ENCODE results near the gene GPAT2. TPM values are rescaled to one million over a fixed set of nuclear protein-coding genes. Genes with fewer than 3 reads are reported as not detected.
"Not testable (repeated sequence)": the region's sequence is repeated elsewhere in the genome, so short reads cannot be mapped to it uniquely, and the experiment has no call there.

Gene GPAT2
- total and polyA plus RNA-seq, 5 experiments from 2014 or later: 1.1 to 11.7 (median 8.8) TPM

DNA sequence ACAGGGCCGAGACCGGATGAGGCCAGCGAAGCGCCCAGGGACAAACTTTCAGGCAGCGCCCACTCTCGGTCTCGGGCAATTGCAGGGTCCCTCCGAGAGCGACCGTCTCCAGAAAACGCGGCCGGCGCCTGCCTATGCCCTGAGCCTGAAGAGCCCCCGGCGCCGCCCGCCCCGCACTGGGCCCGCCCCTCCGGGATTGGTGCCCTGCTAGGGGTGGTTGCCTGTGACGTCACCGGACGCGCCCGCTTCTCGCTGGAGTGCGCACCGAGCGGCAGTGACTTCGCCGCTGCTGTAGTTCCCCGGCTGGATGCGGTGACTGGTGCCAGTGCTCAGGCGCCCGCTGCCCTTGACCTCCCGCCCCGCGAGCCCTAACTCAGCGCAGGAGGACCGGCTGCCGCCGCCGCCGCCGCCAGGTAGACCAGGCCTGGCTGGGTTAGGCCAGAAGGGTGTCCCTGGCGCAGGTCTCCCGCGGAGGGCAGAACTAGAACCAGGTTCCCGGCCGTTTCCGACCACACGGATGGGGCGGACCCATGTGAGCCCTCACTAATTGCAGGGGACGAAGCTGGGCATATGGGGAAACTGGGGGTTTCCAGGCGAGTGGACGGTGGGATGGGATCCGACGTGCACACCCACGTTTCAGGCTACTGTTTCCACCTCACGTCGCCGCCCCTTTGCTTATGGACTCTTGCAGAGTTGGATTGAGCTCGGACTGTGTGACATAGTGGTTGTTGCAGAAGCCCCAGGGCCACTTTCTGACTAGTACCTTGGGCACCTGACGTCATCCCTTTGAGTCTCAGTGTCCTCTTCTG is 24.2 kb downstream of the GPAT2 start:
- ATAC-seq (peak; percentile 99), DNase-seq (peak; percentile 92 to 98 (median 94))
- POLR2A ChIA-PET, H3K36me3 Mint-ChIP-seq, H3K9me3 Mint-ChIP-seq: not testable (repeated sequence)
- Mint-ChIP-seq H3K27ac (peak overlapping the region; percentile 54 to 94 (median 89)), H3K27me3 (peaks cover 0 to 18% (median 4%) of the 10 kb centered on the region in 5 donors), H3K4me3 (peak overlapping the region; percentile 73 to 88 (median 82)), H3K4me1 (peaks cover 8 to 18% (median 10%) of the 10 kb centered on the region in 4 donors)

DNA sequence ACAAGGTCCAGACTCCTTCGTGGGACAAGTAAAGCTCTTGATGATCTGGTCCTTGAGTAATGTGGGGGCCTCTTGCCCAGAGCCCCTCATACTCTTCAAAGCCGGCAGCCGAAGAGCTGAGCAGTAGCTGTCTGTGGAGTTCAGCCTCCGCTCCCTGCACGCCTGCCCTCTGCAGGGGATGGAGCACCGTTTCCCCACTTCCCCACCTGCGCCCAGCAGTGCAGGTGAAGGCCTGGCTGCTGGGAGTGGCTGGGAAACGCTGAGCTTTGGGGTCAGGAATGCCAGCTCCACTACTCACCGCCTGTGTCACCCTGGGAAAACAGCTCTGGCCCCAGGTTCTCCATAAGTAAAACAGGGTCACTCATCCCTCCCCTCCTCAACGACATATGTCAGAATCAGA is 24.9 kb downstream of the GPAT2 start:
- H3K36me3 Mint-ChIP-seq, H3K9me3 Mint-ChIP-seq, POLR2A ChIA-PET: not testable (repeated sequence)
- ATAC-seq: peak; percentile 4 to 11
- Mint-ChIP-seq H3K4me3 (peak overlapping the region; percentile 73 to 88 (median 82)), H3K27me3 (peaks cover 2 to 25% (median 9%) of the 10 kb centered on the region in 5 donors), H3K27ac (peak overlapping the region; percentile 54 to 94 (median 89)), H3K4me1 (peaks cover 8 to 18% (median 10%) of the 10 kb centered on the region in 4 donors)
- peak in 3 of 10 donors; percentile 5 to 8 (median 7) for DNase-seq

DNA sequence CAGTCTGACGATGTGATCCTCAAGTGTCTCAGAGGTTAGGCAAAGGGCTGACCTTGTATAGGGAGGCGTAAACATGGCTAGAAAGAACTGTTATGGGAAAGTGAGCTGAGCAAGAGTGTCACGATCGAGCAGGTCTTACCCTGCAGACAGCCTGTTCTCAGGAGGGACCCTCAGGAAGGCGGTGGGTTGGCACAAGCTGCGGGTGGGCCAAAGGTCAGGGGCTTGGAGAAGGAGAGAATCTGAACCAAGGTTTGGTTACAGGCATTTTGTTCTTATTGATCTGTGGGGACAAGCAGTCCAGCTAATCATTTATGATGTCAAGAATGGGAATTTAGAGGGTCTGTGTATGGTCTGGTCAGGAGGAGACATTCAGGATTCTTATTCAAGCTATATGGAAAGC is 26.7 kb downstream of the GPAT2 start:
- POLR2A ChIA-PET, H3K36me3 Mint-ChIP-seq, H3K9me3 Mint-ChIP-seq, DNase-seq, ATAC-seq: not testable (repeated sequence)
- Mint-ChIP-seq H3K27me3 (peaks cover 4 to 28% (median 13%) of the 10 kb centered on the region in 5 donors), H3K4me1 (peaks cover 8 to 18% (median 10%) of the 10 kb centered on the region in 4 donors), H3K27ac (peak overlapping the region in 2 of 10 donors; percentile 17 to 63), H3K4me3 (peak overlapping the region in 4 of 10 donors; percentile 36 to 65 (median 42))

DNA sequence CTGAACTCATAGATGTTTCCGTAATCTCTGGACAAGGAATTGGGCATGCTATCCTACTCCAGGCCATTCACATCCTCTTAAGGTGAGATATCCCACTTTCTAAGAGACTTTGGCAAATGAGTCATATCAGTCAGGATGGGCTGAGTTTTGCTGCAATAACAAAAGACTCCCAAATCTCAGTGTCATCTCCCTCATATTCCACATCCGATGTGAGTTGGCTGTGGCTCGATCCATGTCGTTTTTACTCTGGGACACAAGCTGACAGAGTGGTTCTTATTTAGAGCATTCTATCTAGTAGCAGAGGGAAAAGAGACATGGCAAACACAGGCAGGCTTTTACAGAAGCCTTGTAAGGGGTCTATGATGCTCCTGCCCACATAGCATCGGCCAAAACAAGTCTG is 28.5 kb downstream of the GPAT2 start:
- H3K4me3 Mint-ChIP-seq, DNase-seq, ATAC-seq, POLR2A ChIA-PET, H3K36me3 Mint-ChIP-seq: not testable (repeated sequence)
- H3K27ac Mint-ChIP-seq: peak overlapping the region in 1 of 10 donors; percentile 7
- peaks cover 0 to 10% (median 0%) of the 10 kb centered on the region in 9 donors for H3K9me3 Mint-ChIP-seq
- H3K4me1 Mint-ChIP-seq: peaks cover 8 to 11% (median 10%) of the 10 kb centered on the region in 4 donors
- peaks cover 9 to 37% (median 13%) of the 10 kb centered on the region in 5 donors for H3K27me3 Mint-ChIP-seq

DNA sequence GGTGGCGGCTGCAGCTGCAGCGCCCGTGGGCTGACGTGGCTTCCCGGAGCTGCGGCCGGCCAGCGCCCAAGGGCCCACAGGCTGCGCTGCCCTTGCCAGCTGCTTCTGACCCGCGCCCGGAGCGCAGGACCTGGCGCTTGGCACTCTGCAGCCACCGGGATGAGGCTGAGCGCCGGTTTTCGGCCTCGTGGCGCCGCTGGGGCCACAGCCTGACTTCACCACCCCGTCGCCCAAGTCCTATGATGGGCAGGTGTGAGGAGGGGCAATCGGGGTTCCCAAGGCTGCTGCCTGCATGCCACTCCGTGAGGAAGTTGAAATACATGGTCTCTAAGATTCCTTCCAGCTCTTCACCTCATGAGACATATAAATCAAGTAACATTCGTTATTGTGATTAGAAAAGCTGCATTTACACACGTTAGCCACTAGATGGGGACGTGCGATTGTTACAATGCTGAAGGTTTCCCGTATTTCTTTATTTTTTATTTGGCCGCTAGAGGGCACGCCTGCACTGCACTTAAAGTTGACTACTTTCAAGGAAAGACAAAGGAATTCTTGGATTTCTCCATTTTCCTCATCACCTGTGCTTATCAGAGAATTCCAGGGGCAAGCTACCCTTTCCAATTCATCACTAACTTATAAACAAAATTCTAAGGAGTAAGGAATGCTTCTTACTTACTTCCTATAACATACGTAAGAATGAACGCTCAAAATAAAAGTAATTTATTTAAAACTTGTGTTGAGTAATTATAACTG is 42.0 kb downstream of the GPAT2 start:
- peak; percentile 57 to 65 for ATAC-seq
- Mint-ChIP-seq H3K27me3 (peaks cover 2 to 27% (median 8%) of the 10 kb centered on the region in 5 donors), H3K4me3 (peak overlapping the region; percentile 83 to 96 (median 93)), H3K27ac (peak overlapping the region in 9 of 10 donors; percentile 85 to 96 (median 95))
- not testable (repeated sequence) for H3K9me3 Mint-ChIP-seq, H3K36me3 Mint-ChIP-seq, H3K4me1 Mint-ChIP-seq
- DNase-seq: peak in 9 of 10 donors; percentile 37 to 78 (median 59)
- POLR2A ChIA-PET: interaction anchor here (1.3 to 1.5 kb wide), 4 partner anchors 125 to 216 kb away, joined by 3 to 6 read pairs (median 4); partner anchors contain the start of genes ASTL and STARD7

DNA sequence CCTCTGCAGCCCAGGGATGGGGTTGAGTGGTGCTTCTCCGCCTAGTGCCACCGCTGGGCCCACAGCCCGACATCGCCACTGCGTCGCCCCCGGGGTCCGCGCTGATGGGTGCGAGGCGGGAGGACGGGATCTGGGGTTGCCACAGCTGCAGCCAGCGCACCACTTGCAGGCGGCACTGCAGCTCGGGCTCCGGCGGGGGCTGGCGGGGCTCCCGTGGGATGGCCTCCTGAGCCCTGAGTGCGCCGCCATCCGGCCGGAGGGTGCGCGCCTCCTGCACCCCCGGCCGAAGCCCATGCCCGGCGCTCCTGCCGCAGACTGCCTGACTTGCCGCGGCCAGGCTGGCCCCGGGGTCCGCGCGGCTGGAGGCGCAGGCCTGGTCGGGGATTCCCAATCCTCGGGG is 42.6 kb downstream of the GPAT2 start:
- H3K4me1 Mint-ChIP-seq, H3K36me3 Mint-ChIP-seq, H3K9me3 Mint-ChIP-seq: not testable (repeated sequence)
- POLR2A ChIA-PET: interaction anchor here (1.3 to 1.5 kb wide), 4 partner anchors 125 to 217 kb away, joined by 3 to 6 read pairs (median 4); partner anchors contain the start of genes ASTL and STARD7
- Mint-ChIP-seq H3K27me3 (peaks cover 2 to 27% (median 8%) of the 10 kb centered on the region in 5 donors), H3K4me3 (peak overlapping the region; percentile 58 to 99 (median 94)), H3K27ac (peak overlapping the region in 8 of 10 donors; percentile 43 to 97 (median 68))
- DNase-seq: peak in 8 of 10 donors; percentile 10 to 61 (median 46)
- ATAC-seq: peak; percentile 45 to 48

DNA sequence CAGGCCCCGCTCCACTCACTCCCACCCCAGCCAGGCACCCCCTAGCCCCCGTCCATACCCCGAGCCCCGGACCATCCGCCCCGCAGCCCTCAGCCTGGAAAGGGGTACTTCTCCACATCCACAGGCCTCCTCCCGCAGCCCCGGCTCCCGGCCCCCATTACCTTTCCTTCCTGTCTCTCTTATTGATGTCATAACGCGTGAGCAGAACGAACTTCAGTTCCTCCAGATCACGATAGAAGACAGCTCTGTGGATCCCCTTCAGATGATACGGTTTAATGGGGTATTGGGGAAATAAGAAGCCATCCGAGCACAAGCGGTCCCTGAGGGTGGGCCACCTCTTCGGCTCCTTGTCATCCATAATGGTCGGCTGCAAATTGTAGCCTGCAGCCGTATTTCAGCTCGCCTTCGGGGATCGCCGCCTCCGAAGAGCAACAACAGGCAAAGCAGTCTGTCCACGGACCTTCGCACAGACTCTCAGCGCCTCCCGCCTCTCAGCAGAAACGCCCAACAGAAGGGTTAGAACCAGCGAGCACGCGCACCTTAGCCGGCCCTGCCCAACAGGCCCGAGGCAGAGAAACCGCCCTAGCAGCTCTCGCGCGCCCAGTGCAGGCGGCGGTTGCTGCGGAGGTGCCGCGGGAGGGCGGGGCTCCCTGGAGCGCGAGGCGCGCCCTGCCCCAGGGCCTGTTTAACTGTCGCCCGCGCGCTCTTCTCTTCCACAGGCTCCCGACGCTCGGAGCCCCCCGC is 43.2 kb downstream of the GPAT2 start, which contains the start of gene ANKRD36C:
Gene ANKRD36C (minus strand): TSS at position 474 of the 744 bp plus-strand sequence. CDS start 116 bp downstream, at position 358.
- Mint-ChIP-seq H3K27me3 (peaks cover 1 to 27% (median 6%) of the 10 kb centered on the region in 5 donors), H3K4me3 (peak within 1 kb of the TSS; percentile 92 to 99 (median 96)), H3K27ac (peak within 1 kb of the TSS; percentile 88 to 99 (median 98))
- DNase-seq: peak in 8 of 10 donors; percentile 20 to 64 (median 45)
- POLR2A ChIA-PET: interaction anchor here (0.8 to 1.3 kb wide), 3 partner anchors 125 to 217 kb away, joined by 3 read pairs; partner anchors contain the start of genes ASTL and STARD7
- not testable (repeated sequence) for H3K36me3 Mint-ChIP-seq, H3K4me1 Mint-ChIP-seq, H3K9me3 Mint-ChIP-seq
- peak; percentile 89 to 90 for ATAC-seq

DNA sequence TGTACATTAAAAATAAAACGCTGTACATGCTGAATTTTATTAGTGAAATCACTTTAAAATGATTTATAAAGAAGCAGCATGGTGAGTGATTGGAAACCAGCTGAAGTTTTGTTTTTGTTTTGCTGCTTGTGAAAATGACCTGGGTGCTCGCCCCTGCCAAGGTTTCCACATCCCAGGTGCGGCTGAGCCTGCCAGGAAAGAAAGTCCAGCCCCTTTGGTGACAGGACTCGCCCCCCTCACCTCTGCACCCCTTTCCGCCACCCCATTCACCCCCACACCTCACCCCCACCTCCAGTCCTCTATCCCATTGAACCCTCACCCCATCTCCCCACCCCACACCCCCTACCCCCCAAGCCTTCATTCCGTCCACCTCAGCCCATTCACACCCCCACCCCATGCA is 43.8 kb downstream of the GPAT2 start:
- H3K36me3 Mint-ChIP-seq, H3K9me3 Mint-ChIP-seq, DNase-seq, ATAC-seq, H3K4me1 Mint-ChIP-seq: not testable (repeated sequence)
- Mint-ChIP-seq H3K27ac (peak overlapping the region in 3 of 10 donors; percentile 52 to 97 (median 59)), H3K27me3 (peaks cover 0 to 20% (median 3%) of the 10 kb centered on the region in 5 donors), H3K4me3 (peak overlapping the region in 6 of 10 donors; percentile 41 to 92 (median 52))
- POLR2A ChIA-PET: interaction anchor here (0.8 kb wide), 2 partner anchors 126 to 218 kb away, joined by 3 read pairs; partner anchors contain the start of gene STARD7

Other genes starting within 250 kb of the GPAT2 start
- 10 to 100 TPM; 67.1 to 71.8 TPM for gene ANKRD36C, start 43.1 kb downstream of the GPAT2 start, total RNA-seq
- gene ANKRD36C, start 43.1 kb downstream of the GPAT2 start, polyA plus RNA-seq: 10 to 100 TPM in 2 of 3 donors, 1 to 10 TPM in 1; 8.4 to 13.6 (median 12.9) TPM
- under 1 TPM in 1 of 2 experiments, not detected in 1; 0.22 TPM for gene ADRA2B, start 81.7 kb upstream of the GPAT2 start, total RNA-seq
- not detected for gene ADRA2B, start 81.7 kb upstream of the GPAT2 start, polyA plus RNA-seq
- 1 to 10 TPM; 5.3 to 6.8 TPM for gene ASTL, start 103.6 kb upstream of the GPAT2 start, total RNA-seq
- gene ASTL, start 103.6 kb upstream of the GPAT2 start, polyA plus RNA-seq: under 1 TPM in 2 of 3 donors, not detected in 1; 0.50 to 0.64 TPM
- gene DUSP2, start 110.5 kb upstream of the GPAT2 start, total RNA-seq: 10 to 100 TPM; 31.5 to 36.5 TPM
- 100 to 1,000 TPM in 1 of 3 donors, 10 to 100 TPM in 2; 24.3 to 459 (median 60.7) TPM for gene DUSP2, start 110.5 kb upstream of the GPAT2 start, polyA plus RNA-seq
- 10 to 100 TPM; 87.5 to 99.3 TPM for gene STARD7, start 173.9 kb upstream of the GPAT2 start, total RNA-seq
- 100 to 1,000 TPM; 114 to 143 (median 137) TPM for gene STARD7, start 173.9 kb upstream of the GPAT2 start, polyA plus RNA-seq
- 10 to 100 TPM; 32.2 to 39.5 TPM for gene TMEM127, start 231.1 kb upstream of the GPAT2 start, total RNA-seq
- gene TMEM127, start 231.1 kb upstream of the GPAT2 start, polyA plus RNA-seq: 10 to 100 TPM; 22.1 to 35.7 (median 22.3) TPM
- gene CIAO1, start 231.3 kb upstream of the GPAT2 start, total RNA-seq: 10 to 100 TPM; 86.3 to 88.6 TPM
- gene CIAO1, start 231.3 kb upstream of the GPAT2 start, polyA plus RNA-seq: 100 to 1,000 TPM in 1 of 3 donors, 10 to 100 TPM in 2; 85.5 to 106 (median 95.2) TPM

All from naive thymus-derived CD8-positive, alpha-beta T cell (primary cell).